22Rv1 (cell line): ENCODE results near the gene THADA.

Experiments used
- H3K27ac ChIP-seq: fragments of 450-650 bp; 2 replicates; pipeline ENCODE4 v1.5.1; 2017
- ZFX ChIP-seq: fragments of 450-650 bp; IDR thresholded peaks from 2 replicates; pipeline ENCODE4 v1.6.1; 2017; ENCODE audit warnings: antibody characterized with exemption, borderline replicate concordance
- TF ChIP-seq, protein P1 (sequence below): fragments of 450-650 bp; IDR thresholded peaks from 2 replicates; pipeline ENCODE4 v1.5.1; 2017; ENCODE audit warnings: mild to moderate bottlenecking

The THADA gene

DNA sequence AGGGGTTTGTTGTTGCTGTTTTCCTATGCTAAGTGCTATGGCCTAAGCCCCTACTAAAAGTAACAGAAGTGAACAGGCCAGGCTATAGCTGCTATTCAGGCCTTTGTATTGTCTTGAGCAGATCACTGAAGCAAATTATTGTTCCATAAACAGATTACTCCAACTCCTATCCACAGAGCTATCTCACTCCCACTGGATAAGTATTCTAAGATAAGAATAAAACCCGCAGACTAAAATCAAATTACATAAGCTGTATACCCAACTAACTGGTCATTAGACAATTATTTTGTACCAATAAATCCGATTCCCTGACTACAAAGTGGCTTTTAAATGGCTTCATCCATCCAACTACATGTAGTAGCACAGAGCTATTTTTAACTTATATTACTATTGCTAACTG, 74.3 kb downstream of the THADA start:
- TF ChIP-seq, protein P1, sequence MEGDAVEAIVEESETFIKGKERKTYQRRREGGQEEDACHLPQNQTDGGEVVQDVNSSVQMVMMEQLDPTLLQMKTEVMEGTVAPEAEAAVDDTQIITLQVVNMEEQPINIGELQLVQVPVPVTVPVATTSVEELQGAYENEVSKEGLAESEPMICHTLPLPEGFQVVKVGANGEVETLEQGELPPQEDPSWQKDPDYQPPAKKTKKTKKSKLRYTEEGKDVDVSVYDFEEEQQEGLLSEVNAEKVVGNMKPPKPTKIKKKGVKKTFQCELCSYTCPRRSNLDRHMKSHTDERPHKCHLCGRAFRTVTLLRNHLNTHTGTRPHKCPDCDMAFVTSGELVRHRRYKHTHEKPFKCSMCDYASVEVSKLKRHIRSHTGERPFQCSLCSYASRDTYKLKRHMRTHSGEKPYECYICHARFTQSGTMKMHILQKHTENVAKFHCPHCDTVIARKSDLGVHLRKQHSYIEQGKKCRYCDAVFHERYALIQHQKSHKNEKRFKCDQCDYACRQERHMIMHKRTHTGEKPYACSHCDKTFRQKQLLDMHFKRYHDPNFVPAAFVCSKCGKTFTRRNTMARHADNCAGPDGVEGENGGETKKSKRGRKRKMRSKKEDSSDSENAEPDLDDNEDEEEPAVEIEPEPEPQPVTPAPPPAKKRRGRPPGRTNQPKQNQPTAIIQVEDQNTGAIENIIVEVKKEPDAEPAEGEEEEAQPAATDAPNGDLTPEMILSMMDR, result no peak
- TF ChIP-seq ZFX, result no peak
- H3K27ac ChIP-seq, result no peak overlapping the region

DNA sequence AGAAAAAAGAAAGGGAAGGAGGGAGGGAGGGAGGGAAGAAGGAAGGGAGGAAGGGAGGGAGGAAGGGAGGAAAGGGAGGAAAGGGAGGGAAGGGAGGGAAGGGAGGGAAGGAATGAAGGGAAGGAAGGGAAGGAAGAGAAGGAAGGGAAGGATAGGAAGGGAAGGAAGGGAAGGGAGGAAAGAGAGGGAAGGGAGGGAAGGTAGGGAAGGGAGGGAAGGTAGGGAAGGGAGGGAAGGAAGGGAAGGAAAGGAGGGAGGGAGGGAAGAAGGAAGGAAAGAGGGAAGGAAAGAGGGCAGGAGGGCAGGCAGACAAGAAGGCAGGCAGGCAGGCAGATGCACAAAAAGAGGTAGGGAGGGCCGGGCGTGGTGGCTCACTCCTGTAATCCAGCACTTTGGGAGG, 74.9 kb downstream of the THADA start:
- no peak overlapping the region for H3K27ac ChIP-seq
- TF ChIP-seq, protein P1, result no peak
- TF ChIP-seq ZFX, result no peak

DNA sequence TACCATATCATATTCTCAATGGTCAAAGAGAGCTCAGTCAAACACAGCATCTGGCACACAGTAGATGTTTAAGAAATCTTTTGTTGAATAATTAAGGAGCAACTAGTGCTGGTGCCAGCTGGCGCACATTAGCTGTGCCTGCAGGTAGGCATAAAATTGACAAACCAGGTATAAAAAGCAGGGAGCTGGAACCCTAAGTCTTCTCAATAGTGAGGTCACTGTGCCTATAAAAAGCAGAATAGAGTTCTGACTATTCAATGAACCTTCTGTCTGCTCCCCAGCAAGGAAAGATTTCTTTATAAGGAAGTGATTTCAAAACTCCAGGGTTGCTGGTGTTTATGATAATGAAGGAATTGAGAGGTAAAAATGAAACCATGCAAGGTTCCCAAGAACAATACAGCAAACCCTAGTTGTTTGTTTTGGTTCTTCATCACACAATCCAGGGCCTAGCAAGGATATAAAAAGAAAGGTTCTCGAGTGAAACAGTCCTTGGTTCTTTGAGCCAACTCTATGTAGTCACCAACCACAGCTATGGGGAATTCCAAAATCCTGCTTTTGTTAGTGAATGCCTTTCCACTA, 76.1 kb downstream of the THADA start:
- H3K27ac ChIP-seq, result no peak overlapping the region
- TF ChIP-seq, protein P1, result no peak
- no peak for TF ChIP-seq ZFX

DNA sequence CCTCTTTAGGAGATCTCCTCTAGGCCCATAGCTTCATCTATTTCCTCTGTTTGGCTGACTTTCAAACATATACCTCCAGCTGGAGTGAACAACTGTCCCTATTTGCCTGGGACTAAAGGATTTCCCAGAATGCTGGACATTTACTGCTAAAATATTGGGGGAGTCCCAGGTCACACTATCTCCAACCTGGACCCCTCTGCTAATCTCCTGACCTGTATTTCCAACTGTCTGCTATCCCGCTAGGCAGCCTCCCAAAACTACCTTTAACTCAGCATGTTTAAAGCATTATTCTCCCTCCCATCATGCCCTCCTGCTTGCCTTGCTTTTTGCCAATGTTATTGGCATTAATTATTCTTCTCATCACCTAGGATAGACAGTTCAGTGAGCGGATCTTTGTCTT, 77.1 kb downstream of the THADA start:
- no peak for TF ChIP-seq ZFX
- TF ChIP-seq, protein P1, result no peak
- no peak overlapping the region for H3K27ac ChIP-seq

DNA sequence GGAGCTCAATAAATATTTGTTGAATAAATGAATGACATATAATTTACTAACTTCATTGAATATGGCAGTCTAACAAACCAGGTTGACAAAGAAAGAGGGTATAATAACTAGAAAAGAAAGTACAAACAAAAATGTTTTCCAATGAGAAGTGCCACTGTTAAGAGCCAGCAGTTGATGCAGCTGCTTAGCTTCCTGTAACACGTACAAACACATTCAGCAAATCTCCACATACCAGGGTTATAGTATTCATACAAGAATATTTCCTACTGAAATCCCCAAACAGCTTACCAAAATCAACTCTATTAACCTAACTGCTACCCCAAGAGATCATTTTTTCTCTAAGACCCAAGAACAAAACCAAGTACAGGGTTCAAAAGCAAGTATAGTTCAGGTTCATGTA, 77.7 kb downstream of the THADA start:
- no peak overlapping the region for H3K27ac ChIP-seq
- TF ChIP-seq ZFX, result no peak
- TF ChIP-seq, protein P1, result no peak

DNA sequence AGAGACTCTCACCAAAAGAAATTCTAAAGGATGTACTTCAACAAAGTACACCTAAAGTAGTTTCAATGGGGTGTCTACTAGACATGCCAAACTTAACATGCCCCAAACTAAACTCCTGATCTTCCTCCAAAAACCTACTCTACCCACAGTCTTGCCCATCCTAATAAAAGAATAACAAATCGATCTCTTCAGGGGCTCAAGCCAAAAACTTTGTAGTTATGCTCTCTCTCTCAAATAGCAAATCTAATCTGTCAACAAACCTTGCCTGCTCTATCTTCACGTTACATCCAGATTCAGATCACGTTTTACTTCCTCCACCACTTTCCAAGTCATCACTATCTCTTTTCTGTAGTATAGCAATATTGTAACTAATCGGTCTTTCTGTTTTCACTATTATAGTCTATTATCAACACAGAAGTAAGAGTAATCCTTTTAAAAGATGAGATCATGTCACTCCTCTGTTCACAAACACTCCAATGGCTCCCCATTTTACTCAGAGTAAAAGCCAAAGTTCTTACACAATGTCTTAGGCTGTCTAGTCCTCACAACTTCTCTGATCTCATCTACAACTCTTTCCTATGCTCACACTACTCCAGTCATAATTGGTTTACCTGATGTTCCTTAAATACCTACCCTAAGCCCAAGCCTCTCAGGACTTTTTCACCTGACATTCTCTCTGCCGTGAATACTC, 79.9 kb downstream of the THADA start:
- TF ChIP-seq, protein P1, result no peak
- H3K27ac ChIP-seq, result no peak overlapping the region

DNA sequence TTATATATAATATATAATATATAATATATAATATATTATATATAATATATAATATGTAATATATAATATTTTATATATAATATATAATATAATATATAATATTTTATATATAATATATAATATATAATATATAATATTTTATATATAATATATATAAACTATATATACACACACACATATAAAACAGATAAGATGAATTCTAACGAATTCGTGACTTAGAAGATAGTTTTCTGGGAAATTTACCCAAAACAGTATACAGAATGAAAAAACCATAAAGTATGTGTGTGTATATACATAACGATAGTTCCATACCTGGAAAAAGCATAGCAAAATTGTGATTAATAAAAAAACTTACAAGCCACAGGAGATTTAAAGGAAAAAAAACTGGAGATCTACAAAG, 80.6 kb downstream of the THADA start:
- TF ChIP-seq ZFX, result no peak
- TF ChIP-seq, protein P1, result no peak
- H3K27ac ChIP-seq, result no peak overlapping the region
